H1 (cell line): ENCODE measurements around the gene CSTF2T. TPM values are rescaled to one million over a fixed set of nuclear protein-coding genes. Genes with fewer than 3 reads are reported as not detected.

Experiments
- TAF1 ChIP-seq: IDR thresholded peaks from 2 replicates; pipeline ENCODE4 v1.6.1; 2011; ENCODE audit warnings: mild to moderate bottlenecking, low read depth, low read length
- polyA plus RNA-seq, 7 experiments: library from polyadenylated mRNA; depleted of rRNA in 3 of 7; stranded (reverse) in 5 of 7; unstranded in 2 of 7; fragments of >200 nt in 5 of 7; fragments of 200-250 nt in 2 of 7; gene quantifications; 1 replicate in 5 of 7; 2 replicates in 1 of 7; 4 replicates in 1 of 7; pipeline versions ENCODE4 v1.2.1 to v1.2.3, GENCODE V29; 2011 to 2013; ENCODE audit warnings: missing spikeins in 2 of 7, mixed read lengths in 2 of 7
- total RNA-seq: library from RNA; stranded (reverse); fragmentation: NEBNext Ultra II Directional; extraction: Animal tissue kit (Norgen Biotek cat#: 25700); gene quantifications from 2 replicates; pipeline ENCODE4 v1.2.1, GENCODE V29; 2021

CSTF2T gene
- total and polyA plus RNA-seq, 2 of the 8 experiments (the other 6 are each of a cell fraction or from before 2014, with no cell fraction given) = 9.4 to 32.4 TPM

- TF ChIP-seq TAF1 = no peak
Observed at GRCh38 chr10:51708609-51709008, 9.2 kb upstream of the CSTF2T start (continued).
